Glutamatergic neuron (in vitro differentiated cells): Measurements from ENCODE around the gene TBC1D14. TPM values are rescaled to one million over a fixed set of nuclear protein-coding genes. Genes with fewer than 3 reads are reported as not detected.

Experiments used
- DNase-seq: peaks from one replicate; pipeline ENCODE4 v3.0.0; 2022
- H3K27ac Mint-ChIP-seq: one replicate; pipeline ENCODE4 v1.8.0; 2020; ENCODE audit warnings: mild to moderate bottlenecking, mixed read lengths, inconsistent platforms; ENCODE audit not compliant: unreplicated experiment
- H3K27me3 Mint-ChIP-seq: one replicate; pipeline ENCODE4 v1.8.0; 2020; ENCODE audit warnings: mild to moderate bottlenecking, moderate library complexity, mixed read lengths, inconsistent platforms; ENCODE audit not compliant: unreplicated experiment
- H3K36me3 Mint-ChIP-seq: one replicate; pipeline ENCODE4 v1.8.0; 2020; ENCODE audit warnings: mild to moderate bottlenecking, mixed read lengths, inconsistent platforms; ENCODE audit not compliant: unreplicated experiment
- H3K4me1 Mint-ChIP-seq: one replicate; pipeline ENCODE4 v1.8.0; 2020; ENCODE audit warnings: mild to moderate bottlenecking, low read depth, mixed read lengths, inconsistent platforms; ENCODE audit not compliant: unreplicated experiment
- H3K4me3 Mint-ChIP-seq: one replicate; pipeline ENCODE4 v1.8.0; 2020; ENCODE audit warnings: mild to moderate bottlenecking, mixed read lengths, inconsistent platforms; ENCODE audit not compliant: unreplicated experiment
- H3K9me3 Mint-ChIP-seq: one replicate; pipeline ENCODE4 v1.8.0; 2020; ENCODE audit warnings: mild to moderate bottlenecking, moderate library complexity, mixed read lengths, inconsistent platforms; ENCODE audit not compliant: unreplicated experiment
- total RNA-seq: library from RNA; stranded (reverse); fragmentation: NEBNext Ultra II Directional; extraction: Animal tissue kit (Norgen Biotek cat#: 25700); gene quantifications from one replicate; pipeline ENCODE4 v1.2.1, GENCODE V29; 2021; ENCODE audit not compliant: unreplicated experiment
- TF ChIP-seq, protein P1 (sequence below): fragments of 200-600 bp; sonication (generic); IDR thresholded peaks from one replicate; pipeline ENCODE4 v1.5.0; 2021; ENCODE audit not compliant: partially characterized antibody, unreplicated experiment

The TBC1D14 gene
- total RNA-seq, 1 donor from 2014 or later, result 82.2 TPM

DNA sequence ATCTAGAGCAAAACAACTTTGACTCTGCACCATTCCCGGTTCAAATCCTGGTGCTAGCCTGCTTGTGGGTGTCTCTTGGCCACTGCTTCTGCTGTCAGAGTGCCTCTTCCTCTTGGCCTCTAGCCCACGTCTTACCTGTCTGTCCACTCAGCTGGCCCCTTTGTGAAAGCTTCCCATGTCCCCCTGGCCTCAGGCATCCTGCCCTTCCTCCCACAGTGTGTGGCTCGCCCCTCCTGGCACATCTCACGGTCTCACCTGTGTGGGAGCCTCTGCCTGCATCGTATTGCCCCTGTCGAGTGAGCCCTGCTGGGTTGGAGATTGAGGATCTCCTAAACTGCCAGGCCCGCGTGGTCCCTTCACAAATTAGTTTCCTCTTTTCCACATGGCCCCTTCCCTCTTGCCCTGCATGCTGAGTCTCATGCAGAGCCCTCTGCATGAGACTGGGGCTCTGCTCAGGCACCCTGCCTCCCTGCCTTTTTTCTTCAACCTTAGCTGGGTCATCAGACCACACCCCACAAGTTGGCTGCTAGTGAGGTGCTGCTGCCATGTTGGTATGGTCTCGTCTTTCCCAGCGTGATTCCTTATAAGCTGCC, 79.8 kb downstream of the TBC1D14 start:
- peak overlapping the region; percentile 75 for H3K27ac Mint-ChIP-seq
- TF ChIP-seq, protein P1, sequence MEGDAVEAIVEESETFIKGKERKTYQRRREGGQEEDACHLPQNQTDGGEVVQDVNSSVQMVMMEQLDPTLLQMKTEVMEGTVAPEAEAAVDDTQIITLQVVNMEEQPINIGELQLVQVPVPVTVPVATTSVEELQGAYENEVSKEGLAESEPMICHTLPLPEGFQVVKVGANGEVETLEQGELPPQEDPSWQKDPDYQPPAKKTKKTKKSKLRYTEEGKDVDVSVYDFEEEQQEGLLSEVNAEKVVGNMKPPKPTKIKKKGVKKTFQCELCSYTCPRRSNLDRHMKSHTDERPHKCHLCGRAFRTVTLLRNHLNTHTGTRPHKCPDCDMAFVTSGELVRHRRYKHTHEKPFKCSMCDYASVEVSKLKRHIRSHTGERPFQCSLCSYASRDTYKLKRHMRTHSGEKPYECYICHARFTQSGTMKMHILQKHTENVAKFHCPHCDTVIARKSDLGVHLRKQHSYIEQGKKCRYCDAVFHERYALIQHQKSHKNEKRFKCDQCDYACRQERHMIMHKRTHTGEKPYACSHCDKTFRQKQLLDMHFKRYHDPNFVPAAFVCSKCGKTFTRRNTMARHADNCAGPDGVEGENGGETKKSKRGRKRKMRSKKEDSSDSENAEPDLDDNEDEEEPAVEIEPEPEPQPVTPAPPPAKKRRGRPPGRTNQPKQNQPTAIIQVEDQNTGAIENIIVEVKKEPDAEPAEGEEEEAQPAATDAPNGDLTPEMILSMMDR, result no peak
- no peak for DNase-seq
- H3K27me3 Mint-ChIP-seq, result peaks cover 8% of the 10 kb centered on the region
- H3K4me1 Mint-ChIP-seq, result peaks cover 50% of the 10 kb centered on the region
- H3K9me3 Mint-ChIP-seq, result peaks cover 8% of the 10 kb centered on the region
- no peaks in the 10 kb centered on the region for H3K36me3 Mint-ChIP-seq
- H3K4me3 Mint-ChIP-seq, result peak overlapping the region; percentile 100

DNA sequence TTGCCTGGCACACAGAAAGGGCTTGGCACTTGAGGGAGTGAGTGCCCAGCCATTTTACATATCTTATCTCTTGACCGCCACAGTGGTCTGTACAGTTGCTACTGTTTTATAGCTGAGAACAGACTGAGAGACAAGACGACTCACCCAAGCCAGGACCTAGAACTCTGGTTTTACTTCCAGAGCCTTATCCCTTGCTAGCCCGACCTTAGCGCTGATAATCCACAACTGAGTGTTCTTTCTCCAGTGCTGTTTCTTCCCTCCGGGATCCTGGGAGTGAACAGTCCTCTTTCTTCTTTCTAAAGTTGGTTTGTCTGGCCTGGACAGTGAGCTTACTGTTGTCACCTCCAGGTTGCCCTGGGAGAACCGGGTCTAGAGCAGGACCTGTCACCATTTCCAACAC, 81.0 kb downstream of the TBC1D14 start:
- no peak for DNase-seq
- Mint-ChIP-seq H3K27ac (no peak overlapping the region), H3K27me3 (peaks cover 8% of the 10 kb centered on the region), H3K4me1 (peaks cover 39% of the 10 kb centered on the region), H3K4me3 (no peak overlapping the region), H3K36me3 (no peaks in the 10 kb centered on the region), H3K9me3 (peaks cover 8% of the 10 kb centered on the region)
- TF ChIP-seq, protein P1, result no peak

DNA sequence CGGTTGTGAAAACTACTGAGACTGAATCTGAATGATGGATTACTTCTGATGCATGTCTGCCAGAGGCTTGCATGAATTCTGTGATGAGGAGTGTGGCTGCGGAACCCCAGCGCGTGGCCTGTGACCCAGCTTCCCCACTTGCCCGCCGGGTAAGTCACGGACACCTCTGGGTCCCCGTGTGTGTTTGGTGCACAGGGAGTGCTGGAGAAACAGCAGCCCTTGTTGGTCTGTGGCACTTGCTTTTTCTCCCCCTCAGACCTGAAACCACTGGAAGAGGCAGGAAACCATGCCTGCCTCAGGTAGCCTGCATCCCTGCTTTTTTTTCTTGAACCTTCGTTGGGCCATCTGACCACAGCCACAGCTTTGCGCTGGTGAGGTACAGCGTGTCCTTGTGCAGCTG, 81.6 kb downstream of the TBC1D14 start:
- no peak for DNase-seq
- peak overlapping the region; percentile 36 for H3K27ac Mint-ChIP-seq
- peaks cover 7% of the 10 kb centered on the region for H3K9me3 Mint-ChIP-seq
- TF ChIP-seq, protein P1, result no peak
- peaks cover 4% of the 10 kb centered on the region for H3K27me3 Mint-ChIP-seq
- H3K36me3 Mint-ChIP-seq, result no peaks in the 10 kb centered on the region
- H3K4me3 Mint-ChIP-seq, result peak overlapping the region; percentile 22
- H3K4me1 Mint-ChIP-seq, result peaks cover 33% of the 10 kb centered on the region

DNA sequence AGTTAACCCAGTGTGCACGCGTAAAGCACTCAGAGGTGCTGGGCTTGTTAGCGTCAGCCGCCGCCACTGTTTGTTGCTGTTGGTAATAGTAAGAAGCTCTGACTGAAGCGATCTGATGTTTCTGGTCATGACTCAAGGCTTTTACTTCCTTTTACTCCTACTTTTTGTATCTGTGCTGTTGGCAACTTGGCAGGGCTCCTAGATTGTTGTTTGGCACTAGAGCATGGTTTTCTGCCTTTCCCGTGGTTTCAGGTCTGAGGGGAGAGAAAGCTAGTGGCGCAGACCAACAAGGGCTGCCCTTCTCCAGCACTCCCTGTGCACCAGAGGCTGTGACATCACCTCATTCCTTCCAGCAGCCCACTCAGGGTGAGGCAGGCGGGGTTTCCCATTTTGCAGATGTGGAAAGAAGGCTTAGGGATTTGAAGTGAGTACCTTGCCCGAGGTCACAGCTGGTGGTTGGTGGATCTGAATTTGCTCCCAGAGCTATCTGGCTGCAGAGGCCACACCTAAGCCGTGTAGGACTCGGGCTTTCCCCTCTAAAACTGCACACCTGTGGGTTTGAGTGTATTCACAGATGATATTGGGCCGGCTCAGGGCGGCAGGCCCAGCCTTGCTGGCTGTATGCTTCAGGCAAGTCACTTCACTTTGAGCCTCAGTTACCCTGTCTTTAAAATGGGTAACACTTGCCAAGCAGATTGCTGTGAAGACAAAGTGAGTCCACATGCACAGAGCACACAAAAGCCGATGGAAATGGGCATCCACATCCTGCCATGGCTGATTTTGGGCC, 82.3 kb downstream of the TBC1D14 start:
- Mint-ChIP-seq H3K9me3 (peaks cover 4% of the 10 kb centered on the region), H3K36me3 (no peaks in the 10 kb centered on the region), H3K27me3 (peaks cover 4% of the 10 kb centered on the region), H3K27ac (no peak overlapping the region), H3K4me1 (peaks cover 33% of the 10 kb centered on the region), H3K4me3 (no peak overlapping the region)
- no peak for DNase-seq
- TF ChIP-seq, protein P1, result no peak
